PC-3 (cell line): ENCODE results near the gene ARAF. TPM values are rescaled to one million over a fixed set of nuclear protein-coding genes. Genes with fewer than 3 reads are reported as not detected.

Experiments used
- ATAC-seq: fragments of 200-7000 bp; cut with Tn5 transposase; 2 replicates; pipeline ENCODE4 v1.9.1; 2020; ENCODE audit warnings: mild to moderate bottlenecking, moderate library complexity
- BruUV-seq: library from RNA; stranded (reverse); fragments of 400-500 nt; replicated peaks from 2 replicates; lab custom pipeline; 2021; lab: Mats Ljungman, UMichigan
- CTCF ChIA-PET: fragments of 300-600 bp; sonication (Branson Sonifier 250); formaldehyde crosslinking; loops from one replicate; lab custom pipeline; 2022; ENCODE audit warnings: antibody characterized with exemption; lab: Charles Lee
- POLR2A ChIA-PET: fragments of 300-600 bp; sonication (Branson Sonifier 250); formaldehyde crosslinking; loops from one replicate; lab custom pipeline; 2022; ENCODE audit warnings: antibody characterized with exemption; ENCODE audit not compliant: unreplicated experiment; lab: Charles Lee
- DNase-seq: peaks from one replicate; pipeline ENCODE4 v3.0.0-alpha.2; 2015
- H2AFZ ChIP-seq: fragments of 300-600 bp; sonication (generic); 2 replicates; pipeline ENCODE4 v1.6.0; 2016; ENCODE audit warnings: antibody characterized with exemption, low read length
- H3F3A ChIP-seq: fragments of 300-600 bp; sonication (generic); one replicate; pipeline ENCODE4 v1.6.0; 2017; ENCODE audit warnings: antibody characterized with exemption, low read length, control low read depth, mild to moderate bottlenecking; ENCODE audit not compliant: unreplicated experiment
- H3K27ac ChIP-seq: fragments of 300-600 bp; sonication (generic); 2 replicates; pipeline ENCODE4 v1.5.1; 2016; ENCODE audit warnings: mild to moderate bottlenecking, low read length
- H3K27me3 ChIP-seq: fragments of 300-600 bp; sonication (generic); 2 replicates; pipeline ENCODE4 v1.6.1; 2016; ENCODE audit warnings: low read length, mixed read lengths
- H3K36me3 ChIP-seq: fragments of 300-600 bp; sonication (generic); 2 replicates; pipeline ENCODE4 v1.6.1; 2016; ENCODE audit warnings: low read depth, mixed run types, low read length, mixed read lengths
- H3K4me1 ChIP-seq: fragments of 300-600 bp; sonication (generic); 2 replicates; pipeline ENCODE4 v1.5.1; 2016; ENCODE audit warnings: low read length; ENCODE audit not compliant: insufficient read depth
- H3K4me2 ChIP-seq: fragments of 300-600 bp; sonication (generic); 2 replicates; pipeline ENCODE4 v1.6.0; 2016; ENCODE audit warnings: low read length
- H3K4me3 ChIP-seq: fragments of 300-600 bp; sonication (generic); 2 replicates; pipeline ENCODE4 v1.5.1; 2016; ENCODE audit warnings: mild to moderate bottlenecking, low read length, mixed read lengths
- H3K79me2 ChIP-seq: fragments of 300-600 bp; sonication (generic); 2 replicates; pipeline ENCODE4 v1.6.1; 2017; ENCODE audit warnings: low read length, mixed read lengths
- H3K9ac ChIP-seq: fragments of 300-600 bp; sonication (generic); 2 replicates; pipeline ENCODE4 v1.6.0; 2016; ENCODE audit warnings: mild to moderate bottlenecking, low read length
- H3K9me2 ChIP-seq: fragments of 300-600 bp; sonication (generic); replicated peaks from 2 replicates; pipeline ENCODE4 v1.6.1; 2016; ENCODE audit warnings: mixed run types, low read length, mixed read lengths
- H3K9me3 ChIP-seq: fragments of 300-600 bp; sonication (generic); 2 replicates; pipeline ENCODE4 v1.6.1; 2016; ENCODE audit warnings: low read length, mixed read lengths
- H4K20me1 ChIP-seq: fragments of 300-600 bp; sonication (generic); 2 replicates; pipeline ENCODE4 v1.6.1; 2016; ENCODE audit warnings: low read length, mixed read lengths
- EZH2 ChIP-seq: fragments of 300-600 bp; sonication (generic); IDR thresholded peaks from one replicate; pipeline ENCODE4 v1.6.1; 2017; ENCODE audit warnings: antibody characterized with exemption, mild to moderate bottlenecking, low read length; ENCODE audit not compliant: unreplicated experiment
- EZH2phosphoT487 ChIP-seq: fragments of 300-600 bp; sonication (generic); IDR thresholded peaks from 2 replicates; pipeline ENCODE4 v1.6.1; 2018; ENCODE audit warnings: mild to moderate bottlenecking, antibody characterized with exemption, low read length, borderline replicate concordance
- intact Hi-C: fragments of 100-400 bp; cut with micrococcal nuclease; formaldehyde crosslinking; loops from 2 replicates; pipeline ENCODE4 v1.9.0; 2023
- total RNA-seq: library from RNA; depleted of rRNA; stranded (reverse); fragments of >200 nt; gene quantifications from 2 replicates; pipeline ENCODE4 v1.2.3, GENCODE V29; 2014
- TF ChIP-seq, protein P1 (sequence below): fragments of 300-600 bp; sonication (generic); conservative IDR thresholded peaks from 2 replicates; pipeline ENCODE4 v1.5.1; 2017; ENCODE audit warnings: antibody characterized with exemption, low read depth, mild to moderate bottlenecking, low read length

The ARAF gene
- total RNA-seq, 1 experiment from 2014 or later = 52.6 TPM

DNA sequence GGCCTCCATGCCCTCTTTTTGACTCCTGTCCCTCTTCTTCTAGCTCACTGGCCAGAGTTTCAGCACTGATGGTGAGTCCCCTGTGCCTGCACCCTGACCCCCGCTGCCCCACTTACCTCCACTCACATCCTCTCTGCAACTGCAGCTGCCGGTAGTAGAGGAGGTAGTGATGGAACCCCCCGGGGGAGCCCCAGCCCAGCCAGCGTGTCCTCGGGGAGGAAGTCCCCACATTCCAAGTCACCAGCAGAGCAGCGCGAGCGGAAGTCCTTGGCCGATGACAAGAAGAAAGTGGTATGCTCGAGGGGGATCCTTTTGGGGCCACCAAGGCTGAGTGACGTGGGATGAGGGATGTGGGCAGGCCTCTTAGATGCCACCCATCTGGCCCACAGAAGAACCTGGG is 5.8 kb downstream of the ARAF start:
- Histone ChIP-seq H4K20me1 (no peaks in the 10 kb centered on the region), H3K9ac (no peak overlapping the region), H3K9me3 (no peaks in the 10 kb centered on the region), H3K9me2 (no peaks in the 10 kb centered on the region), H2AFZ (no peak overlapping the region), H3F3A (no peaks in the 10 kb centered on the region), H3K4me3 (no peak overlapping the region), H3K4me1 (peaks cover 22% of the 10 kb centered on the region), H3K4me2 (no peak overlapping the region), H3K27me3 (no peaks in the 10 kb centered on the region), H3K79me2 (peaks cover 29% of the 10 kb centered on the region), H3K27ac (no peak overlapping the region), H3K36me3 (peaks cover 37% of the 10 kb centered on the region)
- intact Hi-C loops = no loop called here
- POLR2A ChIA-PET = no interaction called here
- ATAC-seq = no peak
- TF ChIP-seq, protein P1, sequence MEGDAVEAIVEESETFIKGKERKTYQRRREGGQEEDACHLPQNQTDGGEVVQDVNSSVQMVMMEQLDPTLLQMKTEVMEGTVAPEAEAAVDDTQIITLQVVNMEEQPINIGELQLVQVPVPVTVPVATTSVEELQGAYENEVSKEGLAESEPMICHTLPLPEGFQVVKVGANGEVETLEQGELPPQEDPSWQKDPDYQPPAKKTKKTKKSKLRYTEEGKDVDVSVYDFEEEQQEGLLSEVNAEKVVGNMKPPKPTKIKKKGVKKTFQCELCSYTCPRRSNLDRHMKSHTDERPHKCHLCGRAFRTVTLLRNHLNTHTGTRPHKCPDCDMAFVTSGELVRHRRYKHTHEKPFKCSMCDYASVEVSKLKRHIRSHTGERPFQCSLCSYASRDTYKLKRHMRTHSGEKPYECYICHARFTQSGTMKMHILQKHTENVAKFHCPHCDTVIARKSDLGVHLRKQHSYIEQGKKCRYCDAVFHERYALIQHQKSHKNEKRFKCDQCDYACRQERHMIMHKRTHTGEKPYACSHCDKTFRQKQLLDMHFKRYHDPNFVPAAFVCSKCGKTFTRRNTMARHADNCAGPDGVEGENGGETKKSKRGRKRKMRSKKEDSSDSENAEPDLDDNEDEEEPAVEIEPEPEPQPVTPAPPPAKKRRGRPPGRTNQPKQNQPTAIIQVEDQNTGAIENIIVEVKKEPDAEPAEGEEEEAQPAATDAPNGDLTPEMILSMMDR = no peak
- TF ChIP-seq EZH2phosphoT487 (no peak), EZH2 (no peak)
- CTCF ChIA-PET = no interaction called here
- BruUV-seq = no TSS peak
- no peak for DNase-seq

DNA sequence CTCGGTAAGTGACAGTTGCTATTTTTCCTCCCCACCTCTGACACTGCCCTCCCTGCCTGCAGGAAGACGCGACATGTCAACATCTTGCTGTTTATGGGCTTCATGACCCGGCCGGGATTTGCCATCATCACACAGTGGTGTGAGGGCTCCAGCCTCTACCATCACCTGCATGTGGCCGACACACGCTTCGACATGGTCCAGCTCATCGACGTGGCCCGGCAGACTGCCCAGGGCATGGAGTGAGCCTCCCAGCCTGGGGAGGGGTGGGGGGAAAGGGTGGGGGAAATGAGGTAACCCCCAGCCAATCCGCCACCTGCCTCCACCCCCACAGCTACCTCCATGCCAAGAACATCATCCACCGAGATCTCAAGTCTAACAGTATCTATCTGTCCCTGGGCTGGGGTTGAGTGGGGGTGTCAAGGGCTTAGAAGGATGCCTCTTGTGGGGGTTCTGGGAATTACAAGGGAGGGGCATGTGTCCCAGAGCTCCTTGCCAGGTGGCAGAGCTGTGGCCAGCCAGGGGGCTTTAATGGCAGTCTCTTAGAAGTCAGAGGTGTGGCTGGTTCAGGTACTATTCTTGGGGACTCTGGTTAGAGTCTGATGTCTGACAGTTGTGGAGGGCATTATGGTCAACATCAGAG is 7.8 kb downstream of the ARAF start:
- ChIA-PET CTCF (no interaction called here), POLR2A (no interaction called here)
- no TSS peak for BruUV-seq
- intact Hi-C loops = no loop called here
- no peak overlapping the region for H3K4me3 ChIP-seq
- H3K27me3 ChIP-seq = no peaks in the 10 kb centered on the region
- H3F3A ChIP-seq = no peaks in the 10 kb centered on the region
- TF ChIP-seq, protein P1 = peak; percentile 46; the same call in 1 of the 2 replicates
- no peak for TF ChIP-seq EZH2
- H3K79me2 ChIP-seq = peaks cover 12% of the 10 kb centered on the region
- H3K4me2 ChIP-seq = no peak overlapping the region
- H3K36me3 ChIP-seq = peaks cover 26% of the 10 kb centered on the region
- H2AFZ ChIP-seq = no peak overlapping the region
- no peaks in the 10 kb centered on the region for H4K20me1 ChIP-seq
- no peak overlapping the region for H3K27ac ChIP-seq
- H3K9me3 ChIP-seq = no peaks in the 10 kb centered on the region
- no peak for ATAC-seq
- no peaks in the 10 kb centered on the region for H3K9me2 ChIP-seq
- peaks cover 21% of the 10 kb centered on the region for H3K4me1 ChIP-seq
- H3K9ac ChIP-seq = no peak overlapping the region
- DNase-seq = peak; percentile 40

DNA sequence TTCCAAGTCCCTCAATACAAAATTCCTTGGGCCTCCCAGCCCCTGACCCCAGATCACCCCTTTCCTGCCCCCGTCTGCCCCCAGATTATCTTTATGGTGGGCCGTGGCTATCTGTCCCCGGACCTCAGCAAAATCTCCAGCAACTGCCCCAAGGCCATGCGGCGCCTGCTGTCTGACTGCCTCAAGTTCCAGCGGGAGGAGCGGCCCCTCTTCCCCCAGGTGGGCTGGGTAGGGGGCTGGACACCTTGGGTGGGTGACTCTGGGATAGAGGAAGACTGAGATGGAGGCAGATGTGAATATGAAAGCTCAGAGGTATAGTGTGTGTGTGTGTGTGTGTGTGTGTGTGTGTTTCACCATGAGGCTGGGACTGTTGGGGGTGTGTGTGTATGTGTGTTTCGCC is 9.8 kb downstream of the ARAF start:
- H3K4me1 ChIP-seq = peaks cover 15% of the 10 kb centered on the region
- ATAC-seq (no peak), DNase-seq (no peak)
- peaks cover 15% of the 10 kb centered on the region for H3K36me3 ChIP-seq
- H3K27ac ChIP-seq = no peak overlapping the region
- TF ChIP-seq EZH2 (no peak), EZH2phosphoT487 (no peak)
- TF ChIP-seq, protein P1 = no peak
- no peak overlapping the region for H3K4me2 ChIP-seq
- H3K4me3 ChIP-seq = no peak overlapping the region
- H4K20me1 ChIP-seq = no peaks in the 10 kb centered on the region
- no peak overlapping the region for H3K9ac ChIP-seq
- no peaks in the 10 kb centered on the region for H3K9me2 ChIP-seq
- no peaks in the 10 kb centered on the region for H3K9me3 ChIP-seq
- intact Hi-C loops = no loop called here
- ChIA-PET POLR2A (interaction anchor here (0.6 kb wide), 1 partner anchor 91 kb away, joined by 3 read pairs; no protein-coding TSS in a partner anchor), CTCF (no interaction called here)
- no peaks in the 10 kb centered on the region for H3F3A ChIP-seq
- no peak overlapping the region for H2AFZ ChIP-seq
- no peaks in the 10 kb centered on the region for H3K27me3 ChIP-seq
- no peaks in the 10 kb centered on the region for H3K79me2 ChIP-seq
- no TSS peak for BruUV-seq
